ENCODE measurements around the gene TUT7.

- TF ChIP-seq CTCF (IDR thresholded peaks at IDR 0.05 in 4 of 5, conservative IDR thresholded peaks at IDR 0.05 in 1 of 5) (no peak), POLR2A (IDR thresholded peaks at IDR 0.05) (no peak)
Observed at GRCh38 chr9:86387376-86387775, 33.2 kb upstream of the TUT7 start.
